Activated CD4-positive, alpha-beta T cell treated with anti-CD3 and anti-CD28 coated beads, Interleukin-10, Interleukin-2, amounts not matched to agents 100 ng/mL and 50 ng/mL, durations not matched to agents 16 hours and 8 hours (primary cell): Measurements from ENCODE around the gene APBA1.

Experiments
- DNase-seq: peaks from one replicate; pipeline ENCODE4 v3.0.0-alpha.2; 2020

The APBA1 gene

DNA sequence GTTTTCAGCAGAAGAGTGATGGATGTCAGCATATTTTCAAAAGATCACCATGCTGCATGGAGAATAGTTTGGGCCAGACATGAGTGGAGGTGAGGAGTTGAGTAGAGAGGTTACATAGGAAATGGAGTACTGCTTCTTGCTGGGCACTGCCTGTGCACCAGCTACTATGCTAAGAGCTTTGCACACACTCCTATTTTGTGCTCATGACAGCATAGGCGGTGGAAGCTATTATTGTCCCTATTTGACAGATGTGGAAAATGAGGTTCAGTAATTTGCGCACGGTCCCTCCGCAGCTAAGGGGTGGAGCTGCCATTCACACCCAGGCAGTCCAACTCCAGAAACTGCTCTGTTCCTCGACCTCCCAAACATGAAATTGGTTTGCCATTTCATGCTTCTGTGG lies 279.3 kb downstream of the APBA1 start:
- no peak for DNase-seq

DNA sequence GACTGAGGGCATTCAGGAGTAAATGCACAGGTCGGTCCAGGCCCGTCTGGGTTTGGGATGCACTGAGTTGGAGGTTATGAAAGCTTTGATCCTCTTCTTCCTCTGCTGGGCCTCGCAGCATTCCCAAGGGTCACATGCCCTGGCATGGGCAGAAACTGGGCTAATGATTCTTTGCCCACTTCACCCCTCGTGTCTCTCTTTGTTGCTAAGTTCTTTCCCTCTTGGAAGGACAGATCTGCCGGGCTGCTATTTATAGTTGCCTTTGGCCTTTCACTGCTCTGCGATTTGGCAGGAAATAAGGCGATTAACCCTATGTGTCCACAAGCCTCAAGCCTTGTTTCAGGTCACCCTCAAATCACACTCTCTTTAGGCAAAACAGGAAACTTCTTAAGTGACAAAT lies 280.2 kb downstream of the APBA1 start:
- no peak for DNase-seq

DNA sequence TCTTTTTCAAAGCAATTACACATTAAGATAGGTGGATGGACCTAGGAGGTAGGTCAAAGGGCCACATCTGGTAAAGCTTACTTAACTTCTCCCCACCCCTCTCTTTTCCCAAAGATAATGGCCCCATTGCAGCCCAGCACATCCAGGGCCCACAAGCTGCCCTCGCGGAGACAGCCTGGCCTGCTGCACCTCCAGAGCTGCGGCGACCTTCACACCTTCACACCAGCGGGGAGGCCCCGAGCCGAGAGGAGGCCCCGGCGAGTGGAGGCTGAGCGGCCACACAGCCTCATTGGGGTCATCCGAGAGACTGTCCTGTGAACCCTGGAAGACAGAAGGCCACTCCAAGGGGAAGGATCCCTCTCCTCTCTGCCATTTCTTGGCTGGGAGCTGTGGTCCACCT lies 280.7 kb downstream of the APBA1 start:
- no peak for DNase-seq

DNA sequence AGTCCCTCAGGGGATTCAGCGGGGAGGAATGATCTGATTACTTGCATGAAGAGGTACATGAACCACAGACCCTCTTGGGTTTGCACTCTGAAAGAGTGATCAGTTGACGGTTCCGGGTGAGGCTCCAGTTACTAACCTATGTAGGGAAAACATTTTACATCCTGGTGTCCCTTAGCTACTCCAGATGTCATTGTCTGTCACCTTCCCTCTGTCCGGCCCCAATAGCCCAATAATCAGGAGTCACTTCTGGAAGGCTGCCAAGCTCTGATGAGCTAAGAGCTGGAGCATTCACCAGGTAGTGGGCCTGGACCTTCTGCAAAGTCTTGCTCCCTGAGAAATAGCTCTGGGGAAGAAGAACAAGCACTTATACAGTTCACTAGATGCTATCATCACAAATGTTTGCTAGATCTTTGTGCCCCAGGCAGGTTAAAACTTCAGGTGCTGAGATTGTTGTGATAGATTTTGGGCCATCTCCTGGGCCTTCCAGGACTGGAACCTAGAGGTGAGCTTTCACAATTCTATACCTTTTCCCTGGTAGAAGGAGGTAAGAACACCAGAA lies 282.7 kb downstream of the APBA1 start:
- no peak for DNase-seq

DNA sequence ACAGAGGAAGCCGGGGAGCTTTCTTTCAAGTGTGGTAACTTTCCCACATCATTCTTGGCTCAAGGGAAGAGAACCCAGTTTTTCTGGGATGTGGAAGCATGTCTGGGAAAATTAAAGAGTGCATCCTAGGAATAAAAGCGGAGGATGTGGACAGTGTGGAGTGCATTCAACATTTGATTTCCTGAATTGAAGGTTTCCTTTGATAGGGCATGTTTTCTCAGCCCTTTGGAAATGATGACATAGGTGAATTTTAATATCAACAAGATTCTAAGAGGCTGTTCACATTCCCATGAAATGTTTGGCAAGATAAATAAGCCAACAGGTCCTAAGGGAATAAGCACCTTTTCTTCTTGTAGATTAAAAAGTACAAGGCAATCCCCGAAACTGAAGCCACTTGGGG lies 283.6 kb downstream of the APBA1 start:
- no peak for DNase-seq

DNA sequence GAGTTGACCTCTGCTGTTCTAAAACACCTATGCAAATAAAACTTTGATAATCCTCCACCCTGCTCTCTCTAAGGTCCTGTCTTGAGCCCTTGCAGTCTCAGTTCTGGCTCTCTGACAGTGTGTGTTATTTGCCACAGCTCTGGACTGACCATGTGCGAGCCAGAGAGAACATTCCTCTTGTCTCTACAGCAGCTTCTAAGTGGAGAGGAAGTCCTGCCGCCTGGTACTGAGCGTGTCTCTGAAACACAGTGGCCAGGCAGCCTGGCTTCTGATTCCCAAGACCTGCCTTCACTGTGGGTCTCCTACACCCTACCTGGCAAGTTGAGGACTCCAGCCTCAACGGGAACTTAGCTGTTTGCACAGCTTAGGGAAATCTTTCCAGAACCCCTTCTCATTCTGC lies 285.5 kb downstream of the APBA1 start:
- no peak for DNase-seq

DNA sequence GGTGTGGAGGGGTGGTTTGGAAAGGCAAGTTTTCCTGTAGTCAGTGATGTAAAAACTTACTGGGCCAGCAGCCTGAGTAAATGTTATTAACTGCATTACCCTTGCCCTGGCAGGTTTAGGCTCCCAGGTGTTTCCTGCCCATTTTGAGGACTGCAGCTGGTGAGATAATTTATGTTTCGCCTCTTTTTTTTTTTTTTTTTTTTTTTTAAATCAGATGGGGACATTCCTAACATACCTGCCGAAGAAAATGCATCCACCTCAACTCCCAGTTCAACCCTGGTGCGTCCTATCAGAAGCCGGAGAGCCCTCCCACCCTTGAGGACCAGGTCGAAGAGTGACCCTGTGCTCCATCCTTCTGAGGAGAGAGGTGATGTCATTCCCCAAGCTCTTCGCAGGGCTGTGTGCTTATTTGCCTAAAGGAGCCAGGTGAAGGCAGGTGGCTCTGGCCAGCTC lies 286.6 kb downstream of the APBA1 start:
- DNase-seq = no peak

DNA sequence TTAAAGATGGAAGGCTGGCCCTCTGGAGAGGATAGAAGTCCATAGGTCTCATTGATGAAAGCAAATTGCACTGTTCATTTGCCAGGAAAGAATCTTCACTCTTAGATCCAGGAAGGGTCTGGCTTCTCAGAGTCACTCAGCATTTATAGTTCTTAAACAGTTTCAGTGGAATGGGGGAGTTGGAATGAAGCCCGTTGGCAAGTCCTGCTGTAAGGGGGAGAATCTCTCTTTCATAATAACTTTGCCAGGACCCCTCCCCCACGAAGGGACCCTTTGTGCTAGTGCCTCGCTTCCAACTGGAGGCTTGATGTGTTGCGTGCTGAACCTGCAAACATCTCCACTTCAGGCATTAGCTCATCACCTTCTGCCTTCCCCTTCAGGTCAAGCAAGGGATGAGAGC lies 290.0 kb downstream of the APBA1 start:
- no peak for DNase-seq

DNA sequence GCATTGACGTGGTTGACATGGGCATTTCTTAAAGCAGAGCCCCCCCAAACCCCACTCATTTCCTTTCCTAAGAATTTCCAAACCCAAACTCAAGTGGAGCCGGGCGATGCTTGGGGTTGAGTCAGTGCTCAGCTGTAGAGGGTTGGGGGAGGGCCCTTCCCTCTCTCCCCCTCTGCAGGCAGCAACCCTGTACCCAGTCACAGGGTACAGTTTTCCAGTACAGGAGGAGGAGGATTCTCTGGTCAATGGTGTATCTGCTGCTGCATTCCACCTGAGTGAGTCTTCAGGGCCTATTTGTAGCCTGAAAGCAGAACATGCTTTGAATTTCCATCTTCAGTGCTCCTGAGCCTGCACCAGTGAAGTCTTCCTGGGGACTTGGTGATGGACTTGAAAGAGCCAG lies 291.4 kb downstream of the APBA1 start:
- no peak for DNase-seq

DNA sequence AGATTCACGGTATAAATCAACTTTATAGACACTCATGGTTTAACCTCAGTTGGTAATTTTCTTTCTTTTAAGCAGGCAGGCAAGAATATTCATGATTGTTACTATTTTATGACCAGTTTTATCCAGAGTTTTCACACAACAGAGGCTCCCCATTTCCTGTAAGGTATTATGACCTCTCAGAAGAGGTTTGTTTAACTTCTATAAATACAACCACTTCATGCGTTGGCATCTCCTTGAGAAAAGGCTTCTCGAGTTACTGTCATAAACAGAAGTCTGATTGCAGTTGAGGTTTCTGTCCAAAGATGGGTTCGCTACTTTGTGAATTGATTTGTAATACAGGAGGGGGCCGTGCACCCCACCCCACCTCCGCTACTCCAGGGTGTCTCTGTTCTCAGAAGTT lies 291.9 kb downstream of the APBA1 start:
- no peak for DNase-seq

DNA sequence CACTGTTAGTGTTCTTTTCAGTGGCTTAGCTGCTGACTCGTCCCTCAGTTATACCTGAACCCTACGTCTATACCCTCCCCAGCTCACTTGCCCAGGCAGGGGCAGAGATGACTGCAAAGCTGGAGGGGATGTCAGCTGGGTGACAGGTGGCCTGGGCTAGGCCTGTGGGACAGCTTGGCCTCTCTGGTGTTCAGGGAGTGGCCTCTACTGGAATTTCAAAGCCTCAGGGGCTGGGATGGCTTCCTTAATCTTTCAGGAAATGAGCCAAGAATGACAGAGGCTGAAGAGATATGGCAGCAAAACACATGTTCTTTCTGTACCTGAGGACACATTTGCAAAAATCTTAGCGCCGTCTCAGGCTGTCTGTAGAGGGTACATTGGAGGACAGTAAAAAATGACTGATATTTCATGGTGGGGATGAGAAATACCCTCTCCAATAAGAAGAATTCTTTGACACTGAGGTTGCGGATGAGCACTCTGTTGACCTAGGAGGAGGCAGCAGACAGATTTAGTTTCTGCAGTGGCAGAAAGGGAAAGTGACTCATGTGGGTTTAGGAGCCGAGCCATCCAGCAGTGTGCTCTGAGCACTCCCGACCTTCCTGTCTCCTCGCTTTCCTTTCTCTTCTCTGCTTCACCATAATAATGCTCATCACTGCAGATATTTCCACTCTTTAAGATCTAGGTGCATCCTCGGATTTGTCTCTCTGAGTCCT lies 292.7 kb downstream of the APBA1 start:
- no peak for DNase-seq

DNA sequence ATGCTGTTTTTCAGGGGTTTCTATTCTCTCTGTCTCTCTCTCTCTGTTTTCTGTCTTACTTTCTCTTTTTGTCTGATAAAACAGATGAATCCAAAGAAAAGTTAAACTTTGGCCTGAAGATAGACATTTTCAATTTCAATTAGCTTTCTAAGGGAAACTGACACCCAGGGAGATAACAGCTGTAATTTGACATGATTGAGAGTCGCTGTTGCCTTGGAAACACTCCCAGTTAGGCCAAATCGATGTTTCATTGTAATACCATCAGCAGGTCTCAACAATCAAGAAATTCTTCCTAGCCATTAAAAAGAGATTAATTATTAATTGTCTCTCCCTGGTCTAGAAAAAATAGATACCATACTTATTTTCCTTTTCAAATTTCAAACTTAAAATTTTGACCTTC lies 294.2 kb downstream of the APBA1 start:
- DNase-seq = no peak
